Keratinocyte (primary cell): ENCODE results near the gene SLC12A8. TPM values are rescaled to one million over a fixed set of nuclear protein-coding genes. Genes with fewer than 3 reads are reported as not detected.

Source experiments
- DNase-seq: peaks from one replicate; pipeline ENCODE4 v3.0.0-alpha.2; 2011; ENCODE audit warnings: low read depth, missing footprints, low spot score
- FAIRE-seq: peaks from 2 replicates; lab custom pipeline; 2011; peaks lifted over from hg19 to GRCh38; lab: Jason Lieb, UNC
- H2AFZ ChIP-seq: 2 replicates; pipeline ENCODE4 v1.6.0; 2012; ENCODE audit warnings: low read length, control low read depth, inconsistent platforms; ENCODE audit not compliant: control insufficient read depth
- H3K27ac ChIP-seq: 2 replicates; pipeline ENCODE4 v1.5.1; 2011; ENCODE audit warnings: low read length; ENCODE audit not compliant: control insufficient read depth, insufficient read depth
- H3K27me3 ChIP-seq: 3 replicates; pipeline ENCODE4 v1.6.0; 2011; ENCODE audit warnings: low read length; ENCODE audit not compliant: control insufficient read depth, insufficient read depth; ENCODE audit errors: extremely low read depth
- H3K36me3 ChIP-seq, 2 experiments: 2 replicates in 1 of 2; 3 replicates in 1 of 2; pipeline ENCODE4 v1.5.1; 2011; ENCODE audit warnings: low read length in 2 of 2, mild to moderate bottlenecking in 1 of 2; ENCODE audit not compliant: control insufficient read depth in 2 of 2, insufficient read depth in 2 of 2; ENCODE audit errors: extremely low read depth in 1 of 2
- H3K4me1 ChIP-seq: 3 replicates; pipeline ENCODE4 v1.5.1; 2011; ENCODE audit warnings: low read length; ENCODE audit not compliant: control insufficient read depth, insufficient read depth; ENCODE audit errors: extremely low read depth
- H3K4me2 ChIP-seq: 3 replicates; pipeline ENCODE4 v1.6.0; 2011; ENCODE audit warnings: low read depth, low read length; ENCODE audit not compliant: control insufficient read depth, insufficient read depth; ENCODE audit errors: extremely low read depth
- H3K4me3 ChIP-seq, 3 experiments: fragments of 200-600 bp in 1 of 3; sonication (generic) in 1 of 3; 2 replicates in 2 of 3; 3 replicates in 1 of 3; pipeline ENCODE4 v1.5.1; 2011 to 2016; ENCODE audit warnings: low read length in 3 of 3, mild to moderate bottlenecking in 3 of 3, control low read depth in 2 of 3, inconsistent platforms in 1 of 3, low read depth in 1 of 3, mixed read lengths in 1 of 3, mixed run types in 1 of 3, moderate library complexity in 1 of 3; ENCODE audit not compliant: control insufficient read depth in 2 of 3, insufficient read depth in 2 of 3; ENCODE audit errors: extremely low read depth in 1 of 3
- H3K79me2 ChIP-seq: 2 replicates; pipeline ENCODE4 v1.6.0; 2012; ENCODE audit warnings: low read length; ENCODE audit not compliant: control insufficient read depth, insufficient read depth
- H3K9ac ChIP-seq: 3 replicates; pipeline ENCODE4 v1.6.0; 2011; ENCODE audit warnings: low read length; ENCODE audit not compliant: control insufficient read depth, insufficient read depth; ENCODE audit errors: extremely low read depth
- H3K9me1 ChIP-seq: 3 replicates; pipeline ENCODE4 v1.6.0; 2011; ENCODE audit warnings: low read length; ENCODE audit not compliant: control insufficient read depth, insufficient read depth; ENCODE audit errors: extremely low read depth
- H3K9me3 ChIP-seq: 2 replicates; pipeline ENCODE4 v1.5.1; 2012; ENCODE audit warnings: low read depth, low read length; ENCODE audit not compliant: control insufficient read depth
- H4K20me1 ChIP-seq: 3 replicates; pipeline ENCODE4 v1.6.0; 2011; ENCODE audit warnings: low read length; ENCODE audit not compliant: control insufficient read depth, insufficient read depth; ENCODE audit errors: extremely low read depth
- EZH2 ChIP-seq: IDR thresholded peaks from one replicate; pipeline ENCODE4 v1.6.1; 2012; ENCODE audit warnings: inconsistent platforms, mild to moderate bottlenecking, low read length, moderate library complexity
- dilution Hi-C: fragments of 300-500 bp; cut with MboI; formaldehyde crosslinking; loops from one replicate; pipeline ENCODE4 v1.7.0; 2020; ENCODE audit warnings: low sequenced_read_pairs; ENCODE audit not compliant: extremely low pct_ligation_motif_present
- polyA plus RNA-seq, 5 experiments: library from polyadenylated mRNA; depleted of rRNA in 3 of 5; stranded (reverse) in 3 of 5; stranded (forward) in 1 of 5; unstranded in 1 of 5; fragments of >200 nt; gene quantifications; 1 replicate in 1 of 5; 2 replicates in 3 of 5; 3 replicates in 1 of 5; pipeline versions ENCODE4 v1.2.1 to v1.2.3, GENCODE V29; 2011 to 2012; ENCODE audit warnings: missing spikeins in 2 of 5, low read depth in 1 of 5, low replicate concordance in 1 of 5
- TF ChIP-seq, protein P1 (sequence below), 3 experiments: IDR thresholded peaks in 1 of 3; conservative IDR thresholded peaks in 1 of 3; optimal IDR thresholded peaks in 1 of 3; 2 replicates in 2 of 3; 3 replicates in 1 of 3; pipeline versions ENCODE3 to v1.5.1; 2011; ENCODE audit warnings: low read length in 3 of 3, mild to moderate bottlenecking in 3 of 3, moderate library complexity in 2 of 3, control low read depth in 1 of 3, inconsistent platforms in 1 of 3; ENCODE audit not compliant: insufficient read depth in 2 of 3; ENCODE audit errors: extremely low read depth in 1 of 3

The SLC12A8 gene
- polyA plus RNA-seq, 1 donor (not counting 4 experiments of a cell fraction or from before 2014, with no cell fraction given): 6.9 TPM

DNA sequence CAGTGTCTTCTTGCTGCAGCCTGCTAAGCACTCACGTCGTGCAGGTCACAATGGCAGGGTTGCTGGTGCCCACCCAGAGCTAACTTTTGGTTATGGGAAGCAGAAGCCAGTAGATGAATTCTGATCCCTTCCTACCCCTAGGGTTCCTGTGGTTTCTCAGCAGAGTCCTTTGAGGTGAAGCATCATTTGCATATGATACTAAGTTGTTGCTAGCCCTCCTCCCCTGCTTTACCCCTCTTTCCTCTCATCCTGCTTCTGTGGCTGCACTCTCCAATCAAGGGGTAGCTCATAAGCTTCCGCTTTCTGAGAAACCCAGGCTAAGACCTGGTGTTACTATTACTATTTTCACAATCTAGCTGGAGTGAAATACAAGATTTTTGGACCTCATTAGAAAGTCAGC lies 134.7 kb downstream of the SLC12A8 start:
- TF ChIP-seq EZH2: no peak
- TF ChIP-seq, protein P1, sequence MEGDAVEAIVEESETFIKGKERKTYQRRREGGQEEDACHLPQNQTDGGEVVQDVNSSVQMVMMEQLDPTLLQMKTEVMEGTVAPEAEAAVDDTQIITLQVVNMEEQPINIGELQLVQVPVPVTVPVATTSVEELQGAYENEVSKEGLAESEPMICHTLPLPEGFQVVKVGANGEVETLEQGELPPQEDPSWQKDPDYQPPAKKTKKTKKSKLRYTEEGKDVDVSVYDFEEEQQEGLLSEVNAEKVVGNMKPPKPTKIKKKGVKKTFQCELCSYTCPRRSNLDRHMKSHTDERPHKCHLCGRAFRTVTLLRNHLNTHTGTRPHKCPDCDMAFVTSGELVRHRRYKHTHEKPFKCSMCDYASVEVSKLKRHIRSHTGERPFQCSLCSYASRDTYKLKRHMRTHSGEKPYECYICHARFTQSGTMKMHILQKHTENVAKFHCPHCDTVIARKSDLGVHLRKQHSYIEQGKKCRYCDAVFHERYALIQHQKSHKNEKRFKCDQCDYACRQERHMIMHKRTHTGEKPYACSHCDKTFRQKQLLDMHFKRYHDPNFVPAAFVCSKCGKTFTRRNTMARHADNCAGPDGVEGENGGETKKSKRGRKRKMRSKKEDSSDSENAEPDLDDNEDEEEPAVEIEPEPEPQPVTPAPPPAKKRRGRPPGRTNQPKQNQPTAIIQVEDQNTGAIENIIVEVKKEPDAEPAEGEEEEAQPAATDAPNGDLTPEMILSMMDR (optimal IDR thresholded peaks at IDR 0.05 in 1 of 3, IDR thresholded peaks at IDR 0.05 in 1 of 3, conservative IDR thresholded peaks at IDR 0.05 in 1 of 3; ENCODE audit: extremely low read depth in 1 of 3, insufficient read depth in 2 of 3, low read length in 3 of 3): no peak
- H3K27me3 ChIP-seq: no peaks in the 10 kb centered on the region
- no peaks in the 10 kb centered on the region for H3K9me1 ChIP-seq
- H3K4me3 ChIP-seq: no peak overlapping the region
- no peak overlapping the region for H2AFZ ChIP-seq
- no peaks in the 10 kb centered on the region for H3K79me2 ChIP-seq
- H3K9me3 ChIP-seq: no peaks in the 10 kb centered on the region
- peaks cover 4% of the 10 kb centered on the region for H3K4me1 ChIP-seq
- H3K9ac ChIP-seq: no peak overlapping the region
- FAIRE-seq: no peak
- DNase-seq: no peak
- H3K27ac ChIP-seq: no peak overlapping the region
- dilution Hi-C loops: no loop called here
- peaks cover 3% of the 10 kb centered on the region in 2 experiments for H3K36me3 ChIP-seq
- H4K20me1 ChIP-seq: no peaks in the 10 kb centered on the region
- H3K4me2 ChIP-seq: no peak overlapping the region

DNA sequence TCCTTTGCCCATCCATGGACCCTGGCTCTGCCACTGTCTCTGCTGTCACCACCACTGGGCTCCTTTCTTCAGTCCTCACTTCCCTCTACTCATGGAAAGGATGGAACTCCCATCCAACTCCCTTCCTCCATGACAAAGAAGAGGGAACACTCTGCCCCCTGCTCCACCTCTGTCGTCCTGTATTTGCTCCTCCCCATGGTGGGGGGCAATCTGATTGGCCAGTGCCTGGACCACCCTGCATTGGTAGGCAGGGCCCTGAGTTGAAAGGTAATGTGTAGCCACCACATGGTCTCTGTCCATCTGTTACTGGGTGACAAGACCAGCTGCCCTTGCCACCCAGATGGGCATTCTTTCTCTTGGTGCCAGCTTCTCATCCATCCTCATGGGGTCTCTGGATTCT lies 136.1 kb downstream of the SLC12A8 start:
- H3K4me2 ChIP-seq: no peak overlapping the region
- DNase-seq (no peak), FAIRE-seq (no peak)
- H3K9me1 ChIP-seq: no peaks in the 10 kb centered on the region
- no peaks in the 10 kb centered on the region for H3K9me3 ChIP-seq
- no peak overlapping the region for H3K9ac ChIP-seq
- no peaks in the 10 kb centered on the region for H3K79me2 ChIP-seq
- no peaks in the 10 kb centered on the region for H4K20me1 ChIP-seq
- dilution Hi-C loops: no loop called here
- TF ChIP-seq EZH2: no peak
- TF ChIP-seq, protein P1 (optimal IDR thresholded peaks at IDR 0.05 in 1 of 3, IDR thresholded peaks at IDR 0.05 in 1 of 3, conservative IDR thresholded peaks at IDR 0.05 in 1 of 3; ENCODE audit: extremely low read depth in 1 of 3, insufficient read depth in 2 of 3, low read length in 3 of 3): no peak
- H3K27me3 ChIP-seq: no peaks in the 10 kb centered on the region
- H3K4me3 ChIP-seq: no peak overlapping the region
- peaks cover 4% of the 10 kb centered on the region for H3K4me1 ChIP-seq
- peaks cover 3% of the 10 kb centered on the region in 2 experiments for H3K36me3 ChIP-seq
- H2AFZ ChIP-seq: no peak overlapping the region
- H3K27ac ChIP-seq: no peak overlapping the region
